Fibroblast of peridontal ligament (primary cell): ENCODE results near the gene ZNRF1.
"Not testable (repeated sequence)": the region's sequence is repeated elsewhere in the genome, so short reads cannot be mapped to it uniquely, and the experiment has no call there.

Experiments used
- DNase-seq: peaks from one replicate; pipeline ENCODE4 v3.0.0-alpha.2; 2010; ENCODE audit errors: extremely low read depth

ZNRF1 gene

GRCh38 chr16:74998481-74999218, at the start of gene ZNRF1:
Gene ZNRF1, plus strand, starts transcription at chr16:74999024. Its CDS starts 648 bp downstream, at chr16:74999672.
- peak; percentile 65 for DNase-seq

- DNase-seq: no peak
Observed at GRCh38 chr16:74949309-74949708, 49.5 kb upstream of the ZNRF1 start.

GRCh38 chr16:74950511-74950910, 48.3 kb upstream of the ZNRF1 start:
- no peak for DNase-seq

GRCh38 chr16:74951206-74951605, 47.6 kb upstream of the ZNRF1 start:
- no peak for DNase-seq

GRCh38 chr16:74951681-74952080, 47.1 kb upstream of the ZNRF1 start:
- DNase-seq: no peak

- no peak for DNase-seq
Observed at GRCh38 chr16:74954763-74955162, 44.1 kb upstream of the ZNRF1 start.

- DNase-seq: no peak
Observed at GRCh38 chr16:74973304-74973703, 25.5 kb upstream of the ZNRF1 start.

- no peak for DNase-seq
Observed at GRCh38 chr16:74975591-74975990, 23.2 kb upstream of the ZNRF1 start.

- no peak for DNase-seq
Observed at GRCh38 chr16:74982256-74982655, 16.6 kb upstream of the ZNRF1 start.

- DNase-seq: no peak
Observed at GRCh38 chr16:74984194-74984528, 14.7 kb upstream of the ZNRF1 start.

GRCh38 chr16:74984529-74985296, 14.1 kb upstream of the ZNRF1 start, which contains the start of gene WDR59:
Gene WDR59, minus strand, starts transcription at chr16:74985123. Its CDS starts 106 bp downstream, at chr16:74985017.
- DNase-seq: peak; percentile 98

GRCh38 chr16:74987027-74987681, 11.7 kb upstream of the ZNRF1 start:
- no peak for DNase-seq

GRCh38 chr16:74989864-74990263, 9.0 kb upstream of the ZNRF1 start:
- not testable (repeated sequence) for DNase-seq

- DNase-seq: no peak
Observed at GRCh38 chr16:74990832-74991231, 8.0 kb upstream of the ZNRF1 start.

- DNase-seq: no peak
Observed at GRCh38 chr16:74991268-74991592, 7.6 kb upstream of the ZNRF1 start.

GRCh38 chr16:74991593-74992403, 7.0 kb upstream of the ZNRF1 start:
- no peak for DNase-seq

- no peak for DNase-seq
Observed at GRCh38 chr16:74995986-74996385, 2.8 kb upstream of the ZNRF1 start.

- no peak for DNase-seq
Observed at GRCh38 chr16:74997042-74997491, 1.8 kb upstream of the ZNRF1 start.

- no peak for DNase-seq
Observed at GRCh38 chr16:74999219-74999608, 390 bp downstream of the ZNRF1 start.

- no peak for DNase-seq
Observed at GRCh38 chr16:74999609-75000480, 1.0 kb downstream of the ZNRF1 start.
